Measurements from ENCODE around the gene IFNG-AS1. TPM values are rescaled to one million over a fixed set of nuclear protein-coding genes. Genes with fewer than 3 reads are reported as not detected.

IFNG-AS1 gene
- total RNA-seq, 1 donor from 2014 or later, result not detected

GRCh38 chr12:68042212-68042699, 53.0 kb downstream of the IFNG-AS1 start:
- Histone ChIP-seq H3K9me3 (no peaks in the 10 kb centered on the region), H3K36me3 (no peaks in the 10 kb centered on the region), H3K27me3 (no peaks in the 10 kb centered on the region), H3K27ac (no peak overlapping the region), H3K4me3 (no peak overlapping the region), H3K4me1 (no peaks in the 10 kb centered on the region)
- intact Hi-C loops (cut with DNase I), result loop anchor here (5.0 kb wide), 1 partner anchor 275 kb away; no protein-coding TSS in a partner anchor
- TF ChIP-seq, protein P1, sequence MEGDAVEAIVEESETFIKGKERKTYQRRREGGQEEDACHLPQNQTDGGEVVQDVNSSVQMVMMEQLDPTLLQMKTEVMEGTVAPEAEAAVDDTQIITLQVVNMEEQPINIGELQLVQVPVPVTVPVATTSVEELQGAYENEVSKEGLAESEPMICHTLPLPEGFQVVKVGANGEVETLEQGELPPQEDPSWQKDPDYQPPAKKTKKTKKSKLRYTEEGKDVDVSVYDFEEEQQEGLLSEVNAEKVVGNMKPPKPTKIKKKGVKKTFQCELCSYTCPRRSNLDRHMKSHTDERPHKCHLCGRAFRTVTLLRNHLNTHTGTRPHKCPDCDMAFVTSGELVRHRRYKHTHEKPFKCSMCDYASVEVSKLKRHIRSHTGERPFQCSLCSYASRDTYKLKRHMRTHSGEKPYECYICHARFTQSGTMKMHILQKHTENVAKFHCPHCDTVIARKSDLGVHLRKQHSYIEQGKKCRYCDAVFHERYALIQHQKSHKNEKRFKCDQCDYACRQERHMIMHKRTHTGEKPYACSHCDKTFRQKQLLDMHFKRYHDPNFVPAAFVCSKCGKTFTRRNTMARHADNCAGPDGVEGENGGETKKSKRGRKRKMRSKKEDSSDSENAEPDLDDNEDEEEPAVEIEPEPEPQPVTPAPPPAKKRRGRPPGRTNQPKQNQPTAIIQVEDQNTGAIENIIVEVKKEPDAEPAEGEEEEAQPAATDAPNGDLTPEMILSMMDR (IDR thresholded peaks at IDR 0.05), result no peak
- no peak for DNase-seq (ENCODE audit: low spot score in 2 of 2)

GRCh38 chr12:68043435-68043834, 54.2 kb downstream of the IFNG-AS1 start:
- TF ChIP-seq, protein P1 (IDR thresholded peaks at IDR 0.05), result no peak
- intact Hi-C loops (cut with DNase I), result loop anchor here (5.0 kb wide), 1 partner anchor 274 kb away; no protein-coding TSS in a partner anchor

GRCh38 chr12:68048648-68049297, 59.5 kb downstream of the IFNG-AS1 start:
- Histone ChIP-seq H3K4me1 (no peaks in the 10 kb centered on the region), H3K4me3 (no peak overlapping the region), H3K27ac (no peak overlapping the region), H3K27me3 (no peaks in the 10 kb centered on the region), H3K36me3 (no peaks in the 10 kb centered on the region), H3K9me3 (no peaks in the 10 kb centered on the region)
- TF ChIP-seq, protein P1 (IDR thresholded peaks at IDR 0.05), result no peak
- no peak for DNase-seq (ENCODE audit: low spot score in 2 of 2)
- intact Hi-C loops (cut with DNase I), result no loop called here

More at GRCh38 chr12:68043435-68043834, 54.2 kb downstream of the IFNG-AS1 start:
- H3K27ac ChIP-seq, result no peak overlapping the region
- H3K27me3 ChIP-seq, result no peaks in the 10 kb centered on the region
- H3K9me3 ChIP-seq, result no peaks in the 10 kb centered on the region
- no peaks in the 10 kb centered on the region for H3K4me1 ChIP-seq
- H3K4me3 ChIP-seq, result no peak overlapping the region
- DNase-seq (ENCODE audit: low spot score in 2 of 2), result no peak
- no peaks in the 10 kb centered on the region for H3K36me3 ChIP-seq

DNA sequence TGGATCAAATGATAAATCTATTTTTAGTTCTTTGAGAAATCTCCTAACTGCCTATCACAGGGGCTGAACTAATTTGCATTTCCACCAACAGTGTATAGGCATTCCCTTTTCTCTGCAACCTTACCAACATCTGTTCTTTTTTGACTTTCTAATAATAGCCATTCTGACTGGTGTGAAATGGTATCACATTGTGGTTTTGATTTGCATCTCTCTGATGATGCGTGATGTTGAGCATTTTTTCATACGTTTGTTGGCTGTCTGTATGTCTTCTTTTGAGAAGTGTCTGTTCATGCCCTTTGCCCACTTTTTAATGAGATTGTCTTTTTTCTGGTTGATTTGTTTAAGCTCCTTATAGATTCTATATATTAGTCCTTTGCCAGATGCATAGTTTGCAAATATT, 67.1 kb downstream of the IFNG-AS1 start:
- Histone ChIP-seq H3K36me3 (no peaks in the 10 kb centered on the region), H3K4me3 (no peak overlapping the region), H3K4me1 (no peaks in the 10 kb centered on the region), H3K27me3 (no peaks in the 10 kb centered on the region), H3K27ac (no peak overlapping the region), H3K9me3 (peaks cover 0 to under 1% of the 10 kb centered on the region in 2 donors)
- TF ChIP-seq, protein P1 (IDR thresholded peaks at IDR 0.05), result no peak
- intact Hi-C loops (cut with DNase I), result no loop called here
- no peak for DNase-seq (ENCODE audit: low spot score in 2 of 2)

DNA sequence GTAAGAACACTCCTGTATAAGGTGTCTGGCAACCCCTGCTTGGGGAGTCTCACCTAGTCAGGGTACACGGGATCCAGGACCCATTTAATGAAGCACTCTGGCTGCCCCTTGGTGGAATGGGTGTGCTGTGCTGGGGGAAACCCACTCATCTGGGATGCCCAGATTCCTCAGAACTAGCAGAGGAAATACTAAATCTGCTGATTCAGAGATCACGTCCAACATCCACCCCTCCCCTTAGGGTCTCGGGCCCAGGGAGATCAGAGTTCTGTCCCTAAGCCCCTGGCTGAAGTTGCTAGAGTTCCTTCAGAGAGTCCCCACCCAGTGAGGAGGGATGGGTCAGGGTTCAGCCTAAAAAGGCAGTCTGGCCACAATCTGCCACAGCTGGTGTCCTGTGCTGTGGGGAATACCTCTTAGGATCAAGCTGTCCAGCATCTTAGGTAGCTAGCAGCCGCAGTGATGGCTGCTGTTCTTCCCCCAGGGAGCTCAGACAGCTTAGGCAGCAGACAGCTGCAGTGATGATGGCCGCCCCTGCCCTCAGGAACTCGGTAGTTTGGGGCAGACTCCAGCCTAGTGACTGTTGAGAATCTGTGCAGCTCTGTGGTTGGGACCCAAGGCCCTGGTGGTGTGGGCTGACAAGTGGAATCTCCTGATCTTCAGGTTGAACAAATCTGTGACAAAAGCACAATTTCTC, 74.8 kb downstream of the IFNG-AS1 start:
- Histone ChIP-seq H3K36me3 (no peaks in the 10 kb centered on the region), H3K27ac (no peak overlapping the region), H3K9me3 (peaks cover 0 to 4% of the 10 kb centered on the region in 2 donors), H3K4me1 (no peaks in the 10 kb centered on the region), H3K27me3 (no peaks in the 10 kb centered on the region), H3K4me3 (no peak overlapping the region)
- intact Hi-C loops (cut with DNase I), result no loop called here
- no peak for DNase-seq (ENCODE audit: low spot score in 2 of 2)
- TF ChIP-seq, protein P1 (IDR thresholded peaks at IDR 0.05), result no peak

All from ascending aorta (tissue), 2 donors.